HG02981 (cell line): ENCODE data around the gene AQP5.

Source experiments
- ATAC-seq: cut with Tn5 transposase; IDR thresholded peaks from one replicate; pipeline ENCODE4 v1.9.1; 2021; ENCODE audit warnings: mild to moderate bottlenecking, moderate library complexity; ENCODE audit not compliant: unreplicated experiment

Gene AQP5

GRCh38 chr12:49949866-49950265 lies 11.8 kb upstream of the AQP5 start:
- no peak for ATAC-seq

GRCh38 chr12:49950273-49951251 lies 11.1 kb upstream of the AQP5 start, which contains the start of gene AQP2:
TSS of gene AQP2 (plus strand) at chr12:49950737. CDS start at chr12:49950831, 94 bp downstream.
- ATAC-seq, result no peak

- no peak for ATAC-seq
Measured at GRCh38 chr12:49951411-49952240, 10.0 kb upstream of the AQP5 start.

- ATAC-seq, result no peak
Measured at GRCh38 chr12:49952391-49953055, 9.1 kb upstream of the AQP5 start.

GRCh38 chr12:49953151-49953550 lies 8.5 kb upstream of the AQP5 start:
- no peak for ATAC-seq

- no peak for ATAC-seq
Measured at GRCh38 chr12:49953961-49954846, 7.5 kb upstream of the AQP5 start.

- no peak for ATAC-seq
Measured at GRCh38 chr12:49954863-49955830, 6.5 kb upstream of the AQP5 start.

- ATAC-seq, result no peak
Measured at GRCh38 chr12:49955899-49956662, 5.6 kb upstream of the AQP5 start.

GRCh38 chr12:49956663-49957569 lies 4.8 kb upstream of the AQP5 start:
- ATAC-seq, result no peak

GRCh38 chr12:49957570-49957967 lies 4.1 kb upstream of the AQP5 start:
- no peak for ATAC-seq

GRCh38 chr12:49959685-49960473 lies 1.8 kb upstream of the AQP5 start:
- no peak for ATAC-seq

GRCh38 chr12:49960474-49961110 lies 1.1 kb upstream of the AQP5 start:
- no peak for ATAC-seq

GRCh38 chr12:49961993-49962764 lies 507 bp downstream of the AQP5 start:
- ATAC-seq, result no peak

GRCh38 chr12:49962861-49963765 lies 1.4 kb downstream of the AQP5 start:
- ATAC-seq, result no peak
